ENCODE data around the gene RAB1B.

- no peak; the same call in 1 of the 2 replicates for TF ChIP-seq POLR2AphosphoS5 (IDR thresholded peaks at IDR 0.05; ENCODE audit: low read depth, low read length)
- TF ChIP-seq FOXP2 (optimal IDR thresholded peaks at IDR 0.05; ENCODE audit: borderline replicate concordance, extremely low read depth, extremely low read length, insufficient read depth): no peak
- no peak for TF ChIP-seq REST (IDR thresholded peaks at IDR 0.05; ENCODE audit: insufficient read depth in 1 of 2, low read depth in 2 of 2, low read length in 2 of 2)
- TF ChIP-seq SIN3A (IDR thresholded peaks at IDR 0.05; ENCODE audit: borderline replicate concordance, insufficient read depth, low read length): no peak
- no peak for TF ChIP-seq TAF1 (IDR thresholded peaks at IDR 0.05; ENCODE audit: borderline replicate concordance, insufficient read depth, low read length)
These were observed 5.7 kb upstream of the RAB1B start for GRCh38 chr11:66262696-66263095.
